Measurements from ENCODE around the gene IL3RA.
"Not testable (repeated sequence)": the region's sequence is repeated elsewhere in the genome, so short reads cannot be mapped to it uniquely, and the experiment has no call there.

The IL3RA gene

GRCh38 chrX:1332433-1332832 is 4.2 kb upstream of the IL3RA start:
- not testable (repeated sequence) for DNase-seq

GRCh38 chrX:1334854-1335253 is 1.7 kb upstream of the IL3RA start:
- no peak for DNase-seq

- no peak for DNase-seq
Measured at GRCh38 chrX:1336948-1337779, 579 bp downstream of the IL3RA start.

GRCh38 chrX:1341545-1342184 is 5.1 kb downstream of the IL3RA start:
- DNase-seq: no peak

GRCh38 chrX:1349606-1350005 is 13.0 kb downstream of the IL3RA start:
- DNase-seq: not testable (repeated sequence)

GRCh38 chrX:1351981-1352714 is 15.6 kb downstream of the IL3RA start:
- DNase-seq: no peak

- DNase-seq: no peak
Measured at GRCh38 chrX:1354036-1355019, 17.7 kb downstream of the IL3RA start.

- DNase-seq: no peak
Measured at GRCh38 chrX:1355131-1356046, 18.8 kb downstream of the IL3RA start.

- no peak for DNase-seq
Measured at GRCh38 chrX:1357993-1358392, 21.4 kb downstream of the IL3RA start.

- DNase-seq: no peak
Measured at GRCh38 chrX:1358793-1359476, 22.4 kb downstream of the IL3RA start.

GRCh38 chrX:1359477-1359873 is 22.9 kb downstream of the IL3RA start:
- no peak for DNase-seq

GRCh38 chrX:1360171-1360570 is 23.6 kb downstream of the IL3RA start:
- no peak for DNase-seq

- no peak for DNase-seq
Measured at GRCh38 chrX:1361275-1361674, 24.7 kb downstream of the IL3RA start.

GRCh38 chrX:1361910-1362309 is 25.3 kb downstream of the IL3RA start:
- no peak for DNase-seq

- not testable (repeated sequence) for DNase-seq
Measured at GRCh38 chrX:1366363-1366762, 29.8 kb downstream of the IL3RA start.

- DNase-seq: no peak
Measured at GRCh38 chrX:1368385-1368698, 31.8 kb downstream of the IL3RA start.

- no peak for DNase-seq
Measured at GRCh38 chrX:1378306-1378759, 41.7 kb downstream of the IL3RA start.

- DNase-seq: no peak
Measured at GRCh38 chrX:1380672-1381233, 44.2 kb downstream of the IL3RA start.

GRCh38 chrX:1384658-1385252 is 48.2 kb downstream of the IL3RA start:
- no peak for DNase-seq

All from fibroblast of skin of scalp (primary cell).